Stimulated activated naive CD4-positive, alpha-beta T cell (primary cell): ENCODE measurements around the gene HDDC2.
"Not testable (repeated sequence)": the region's sequence is repeated elsewhere in the genome, so short reads cannot be mapped to it uniquely, and the experiment has no call there.

Source experiments
- DNase-seq, 6 experiments: peaks; one replicate each; lab custom pipeline; 2025; lab: John Stamatoyannopoulos, UW

The HDDC2 gene

GRCh38 chr6:125306756-125307149 is 5.0 kb upstream of the HDDC2 start:
- DNase-seq: no peak

GRCh38 chr6:125304970-125305660 is 3.3 kb upstream of the HDDC2 start:
- no peak for DNase-seq

- no peak for DNase-seq
These were observed 1.7 kb upstream of the HDDC2 start for GRCh38 chr6:125303512-125303854.

GRCh38 chr6:125302840-125303511 is 1.2 kb upstream of the HDDC2 start:
- peak in 3 of 6 experiments; percentile 47 to 55 (median 52) for DNase-seq

- peak in 2 of 6 experiments; percentile 17 to 45 for DNase-seq
These were observed 754 bp downstream of the HDDC2 start for GRCh38 chr6:125300992-125301434.

- no peak for DNase-seq
These were observed 2.5 kb downstream of the HDDC2 start for GRCh38 chr6:125299257-125299656.

- DNase-seq: no peak
These were observed 5.3 kb downstream of the HDDC2 start for GRCh38 chr6:125296471-125296870.

- no peak for DNase-seq
These were observed 6.8 kb downstream of the HDDC2 start for GRCh38 chr6:125294925-125295324.

GRCh38 chr6:125294036-125294435 is 7.7 kb downstream of the HDDC2 start:
- DNase-seq: no peak

- DNase-seq: no peak
These were observed 8.2 kb downstream of the HDDC2 start for GRCh38 chr6:125293587-125293986.

- no peak for DNase-seq
These were observed 14.0 kb downstream of the HDDC2 start for GRCh38 chr6:125287718-125288117.

GRCh38 chr6:125285936-125286335 is 15.8 kb downstream of the HDDC2 start:
- DNase-seq: no peak

- no peak for DNase-seq
These were observed 16.4 kb downstream of the HDDC2 start for GRCh38 chr6:125285353-125285752.

- DNase-seq: not testable (repeated sequence)
These were observed 19.3 kb downstream of the HDDC2 start for GRCh38 chr6:125282470-125282869.

GRCh38 chr6:125280370-125281035 is 21.3 kb downstream of the HDDC2 start:
- DNase-seq: not testable (repeated sequence)

GRCh38 chr6:125279961-125280360 is 21.8 kb downstream of the HDDC2 start:
- DNase-seq: no peak

- DNase-seq: no peak
These were observed 23.9 kb downstream of the HDDC2 start for GRCh38 chr6:125277838-125278237.

GRCh38 chr6:125275779-125276178 is 26.0 kb downstream of the HDDC2 start:
- DNase-seq: no peak

GRCh38 chr6:125274935-125275334 is 26.8 kb downstream of the HDDC2 start:
- DNase-seq: no peak

- DNase-seq: no peak
These were observed 27.8 kb downstream of the HDDC2 start for GRCh38 chr6:125273965-125274364.

- DNase-seq: no peak
These were observed 28.5 kb downstream of the HDDC2 start for GRCh38 chr6:125273251-125273650.

- no peak for DNase-seq
These were observed 30.1 kb downstream of the HDDC2 start for GRCh38 chr6:125271486-125272159.

GRCh38 chr6:125270380-125270779 is 31.4 kb downstream of the HDDC2 start:
- no peak for DNase-seq
